AG09319 (cell line): ENCODE results near the gene ELN.
"Not testable (repeated sequence)": the region's sequence is repeated elsewhere in the genome, so short reads cannot be mapped to it uniquely, and the experiment has no call there.

Source experiments
- DNase-seq: peaks from one replicate; pipeline ENCODE4 v3.0.0-alpha.2; 2010; ENCODE audit warnings: low read depth; ENCODE audit errors: extremely low read depth
- TF ChIP-seq, protein P1 (sequence below): IDR thresholded peaks from 2 replicates; pipeline ENCODE4 v1.5.1; 2011; ENCODE audit warnings: low read depth, mild to moderate bottlenecking, inconsistent platforms, low read length, moderate library complexity

ELN gene

DNA sequence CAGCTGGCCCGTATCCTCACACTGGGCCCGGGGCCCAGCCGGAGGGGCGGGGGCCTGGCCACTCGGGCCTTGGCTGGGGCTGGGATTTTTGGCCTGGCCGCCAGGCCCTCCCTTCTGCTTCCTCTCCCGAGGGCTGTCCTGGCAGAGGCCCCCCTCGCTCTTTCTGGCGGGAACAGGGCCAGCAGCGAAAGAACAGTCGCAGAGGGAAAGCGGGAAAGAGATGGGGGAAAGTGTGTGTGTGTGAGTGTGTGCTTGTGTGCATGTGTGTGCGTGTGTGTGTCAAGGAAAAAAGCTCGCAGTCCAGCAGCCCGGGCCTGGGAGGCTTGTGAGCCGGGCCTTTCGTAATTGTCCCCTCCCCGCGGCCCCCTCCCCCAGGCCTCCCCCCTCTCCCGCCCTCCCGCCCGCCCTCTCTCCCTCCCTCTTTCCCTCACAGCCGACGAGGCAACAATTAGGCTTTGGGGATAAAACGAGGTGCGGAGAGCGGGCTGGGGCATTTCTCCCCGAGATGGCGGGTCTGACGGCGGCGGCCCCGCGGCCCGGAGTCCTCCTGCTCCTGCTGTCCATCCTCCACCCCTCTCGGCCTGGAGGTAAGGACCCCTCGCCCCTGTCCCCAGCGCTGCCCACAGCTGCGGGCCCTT, at the start of gene ELN:
TSS of gene ELN (plus strand) at position 491 of the 638 bp plus-strand sequence. CDS start at position 506, 15 bp downstream.
- peak; percentile 53 for DNase-seq
- TF ChIP-seq, protein P1, sequence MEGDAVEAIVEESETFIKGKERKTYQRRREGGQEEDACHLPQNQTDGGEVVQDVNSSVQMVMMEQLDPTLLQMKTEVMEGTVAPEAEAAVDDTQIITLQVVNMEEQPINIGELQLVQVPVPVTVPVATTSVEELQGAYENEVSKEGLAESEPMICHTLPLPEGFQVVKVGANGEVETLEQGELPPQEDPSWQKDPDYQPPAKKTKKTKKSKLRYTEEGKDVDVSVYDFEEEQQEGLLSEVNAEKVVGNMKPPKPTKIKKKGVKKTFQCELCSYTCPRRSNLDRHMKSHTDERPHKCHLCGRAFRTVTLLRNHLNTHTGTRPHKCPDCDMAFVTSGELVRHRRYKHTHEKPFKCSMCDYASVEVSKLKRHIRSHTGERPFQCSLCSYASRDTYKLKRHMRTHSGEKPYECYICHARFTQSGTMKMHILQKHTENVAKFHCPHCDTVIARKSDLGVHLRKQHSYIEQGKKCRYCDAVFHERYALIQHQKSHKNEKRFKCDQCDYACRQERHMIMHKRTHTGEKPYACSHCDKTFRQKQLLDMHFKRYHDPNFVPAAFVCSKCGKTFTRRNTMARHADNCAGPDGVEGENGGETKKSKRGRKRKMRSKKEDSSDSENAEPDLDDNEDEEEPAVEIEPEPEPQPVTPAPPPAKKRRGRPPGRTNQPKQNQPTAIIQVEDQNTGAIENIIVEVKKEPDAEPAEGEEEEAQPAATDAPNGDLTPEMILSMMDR = no peak

DNA sequence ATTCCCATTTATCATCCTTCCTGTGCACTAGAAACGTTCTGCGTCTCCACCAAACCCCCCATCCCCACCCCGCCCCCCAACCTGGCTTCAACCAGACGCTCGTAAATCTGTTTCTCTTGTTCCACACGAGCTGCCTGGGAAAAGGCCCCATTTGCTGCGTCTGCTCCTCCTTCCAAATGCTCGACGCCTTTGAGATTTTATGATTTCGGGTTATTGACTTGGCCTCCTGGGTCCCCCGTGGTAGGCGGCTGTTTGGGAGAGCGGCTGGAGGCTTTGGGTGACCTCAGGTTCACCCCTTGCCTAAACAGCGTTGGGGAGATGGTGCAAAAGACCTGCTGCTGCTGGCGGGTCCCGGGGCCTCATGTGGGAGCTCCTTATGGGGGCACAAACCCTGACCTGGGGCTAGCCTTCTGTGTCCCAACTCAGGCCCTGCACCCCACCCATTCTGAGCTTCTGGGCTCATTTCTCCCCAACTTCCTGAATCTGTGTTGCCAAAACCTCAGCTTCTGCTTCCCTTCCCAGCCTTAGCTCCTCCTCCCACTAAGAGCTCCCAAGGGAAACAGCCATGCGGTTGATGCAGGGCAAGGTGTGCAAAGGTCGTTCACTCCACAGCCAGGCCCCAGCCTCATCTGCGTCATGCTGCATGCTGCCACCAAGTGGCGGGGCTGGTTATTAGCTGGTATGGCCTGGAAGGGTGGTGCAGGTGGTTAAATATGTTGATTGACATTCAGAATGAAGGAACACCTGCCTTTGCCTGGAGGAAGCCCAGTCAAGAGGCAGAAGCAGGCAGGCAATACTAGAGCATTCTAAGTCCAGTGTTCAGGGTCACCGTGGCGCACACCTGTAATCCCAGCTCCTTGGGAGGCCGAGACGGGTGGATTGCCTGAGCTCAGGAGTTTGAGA, 49.1 kb upstream of the ELN start:
- DNase-seq = no peak
- TF ChIP-seq, protein P1 = peak; percentile 31

DNA sequence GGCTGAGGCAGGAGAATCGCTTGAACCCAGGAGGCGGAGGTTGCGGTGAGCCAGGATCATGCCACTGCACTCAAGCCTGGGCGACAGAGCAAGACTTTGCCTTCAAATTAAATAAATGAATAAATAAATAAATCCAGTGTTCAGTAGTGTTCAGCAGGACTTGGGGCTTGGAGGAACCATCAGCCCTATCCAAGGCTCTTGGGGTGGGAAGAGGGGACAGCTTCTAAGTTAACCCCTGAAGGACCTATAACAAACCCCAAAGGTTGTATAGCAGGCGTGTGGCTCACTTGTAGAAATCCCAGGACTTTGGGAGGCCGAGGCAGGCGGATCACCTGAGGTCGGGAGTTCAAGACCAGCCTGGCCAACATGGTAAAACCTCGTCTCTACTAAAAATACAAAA, 48.3 kb upstream of the ELN start:
- DNase-seq = not testable (repeated sequence)

GRCh38 chr7:73980206-73980605, 47.8 kb upstream of the ELN start:
- DNase-seq = no peak
- TF ChIP-seq, protein P1 = no peak

DNA sequence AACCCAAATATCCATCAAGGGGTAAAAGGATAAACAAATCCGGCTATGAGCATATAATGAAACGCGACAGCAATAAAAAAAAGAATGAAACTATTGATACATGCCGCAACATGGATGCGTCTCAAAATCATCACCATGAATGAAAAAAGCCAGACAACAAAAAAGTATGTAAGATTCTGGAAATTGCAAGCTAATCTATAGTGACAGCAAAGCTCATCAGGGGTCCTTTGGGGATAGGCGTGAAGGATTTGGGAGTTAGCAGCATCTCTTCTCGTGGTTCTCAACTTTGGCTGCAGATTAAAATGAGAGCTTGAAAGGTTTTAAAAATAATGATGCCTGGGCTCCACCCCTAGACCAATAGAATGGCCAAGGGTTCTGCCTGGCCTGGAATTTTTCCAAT, 46.0 kb upstream of the ELN start:
- TF ChIP-seq, protein P1 = no peak
- DNase-seq = no peak

DNA sequence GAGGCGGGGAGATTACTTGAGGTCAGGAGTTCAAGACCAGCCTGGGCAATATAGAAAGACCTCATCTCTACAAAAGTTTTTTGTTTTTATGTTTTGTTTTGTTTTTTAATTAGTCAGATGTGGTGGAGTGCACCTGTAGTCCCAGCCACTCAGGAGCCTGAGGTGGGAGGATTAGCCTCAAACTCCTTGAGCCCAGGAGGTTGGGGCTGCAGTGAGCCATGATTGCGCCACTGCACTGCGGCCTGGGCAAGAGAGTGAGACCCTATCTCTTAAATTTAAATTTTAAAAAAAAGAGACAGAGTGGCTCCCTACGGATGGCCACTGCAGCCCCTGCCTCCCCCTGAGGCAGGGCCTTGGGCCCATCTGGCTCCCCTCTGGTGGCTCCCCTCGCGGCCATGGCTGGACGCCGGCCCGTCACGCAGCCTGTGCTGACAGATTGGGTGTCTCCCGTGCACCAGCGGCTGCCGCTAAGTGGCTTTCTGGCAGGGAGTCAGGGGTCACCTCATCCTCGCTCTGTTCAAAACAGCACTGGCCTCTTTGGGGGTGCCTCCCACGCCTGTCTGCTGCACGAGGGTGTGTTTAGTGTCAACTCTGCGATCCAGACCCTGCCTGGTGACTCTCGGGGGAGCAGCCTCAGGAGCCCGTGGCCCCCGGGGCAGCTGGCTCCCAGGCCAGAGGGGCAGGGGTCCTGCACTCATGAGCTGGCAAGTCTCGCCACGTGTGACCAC, 44.4 kb upstream of the ELN start:
- TF ChIP-seq, protein P1 = no peak

DNA sequence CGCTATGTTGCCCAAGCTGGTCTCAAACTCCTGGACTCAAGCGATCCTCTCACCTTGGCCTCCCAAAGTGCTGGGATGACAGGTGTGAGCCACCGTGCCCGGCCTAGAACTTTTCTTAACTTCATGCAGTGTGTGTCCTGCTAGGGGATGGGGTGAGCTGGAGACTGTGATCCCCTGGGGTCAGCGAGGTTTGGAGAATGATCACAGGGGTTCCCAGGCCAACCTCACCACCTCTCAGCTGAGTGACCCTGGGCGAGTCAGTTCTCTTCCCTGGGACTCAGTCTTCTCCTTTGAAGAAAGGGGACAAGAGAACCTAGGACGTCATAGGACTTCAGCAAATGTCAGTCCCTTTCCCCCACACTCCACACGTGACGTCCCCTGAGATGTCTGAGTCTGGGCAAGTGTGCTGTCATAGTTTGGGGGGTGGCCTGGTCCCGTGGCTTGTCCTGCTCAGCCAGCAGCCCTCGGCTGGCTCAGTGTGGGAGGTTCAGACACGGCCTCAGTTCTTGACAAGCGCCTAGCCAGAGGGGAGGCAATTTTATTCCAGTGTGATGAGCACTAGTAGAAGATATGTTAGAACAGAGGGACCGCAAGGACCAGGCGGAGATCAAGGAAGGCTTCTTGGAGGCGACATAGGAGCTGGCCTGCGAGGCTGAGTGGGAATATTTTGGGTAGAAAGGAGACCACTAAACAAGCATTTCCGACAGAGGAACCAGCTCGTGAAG, 43.3 kb upstream of the ELN start:
- TF ChIP-seq, protein P1 = no peak
- no peak for DNase-seq

More for the DNA sequence above, 44.4 kb upstream of the ELN start:
- DNase-seq = no peak
